Measurements from ENCODE around the gene CRYGD.

The CRYGD gene

GRCh38 chr2:208077276-208077675, 47.0 kb downstream of the CRYGD start:
- no peak for DNase-seq

- no peak for DNase-seq
These were observed 49.5 kb downstream of the CRYGD start for GRCh38 chr2:208074610-208075356.

DNA sequence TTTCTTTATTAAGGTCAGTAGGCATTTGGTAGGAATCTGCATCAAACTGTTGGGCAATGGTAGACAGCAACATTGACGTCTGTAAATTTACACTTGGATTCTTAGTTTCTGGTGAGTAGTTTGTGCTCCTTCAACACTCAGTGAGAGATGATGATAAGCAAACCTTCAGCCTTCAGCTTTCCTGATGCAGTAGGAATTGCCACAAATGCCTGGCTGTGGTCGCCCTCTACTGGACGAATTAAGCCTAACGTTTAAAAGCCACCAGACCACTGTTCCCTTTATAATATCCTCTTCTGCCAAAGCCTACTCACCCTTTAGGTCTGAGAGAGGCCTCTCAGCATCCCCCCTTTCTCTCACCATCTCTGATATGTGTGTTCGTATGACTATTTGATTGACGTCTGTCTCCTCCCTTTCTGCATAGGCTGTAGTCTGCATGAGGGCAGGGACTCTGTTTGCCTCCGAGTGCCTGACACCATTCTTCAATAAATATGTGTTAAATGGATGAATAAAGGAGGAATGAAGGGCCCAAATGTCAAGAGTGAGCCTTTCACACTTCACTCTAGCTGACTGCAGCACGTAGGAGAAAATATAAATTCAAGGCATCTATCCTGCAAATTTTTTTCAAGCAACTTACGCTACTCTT, 52.0 kb downstream of the CRYGD start:
- peak; percentile 3 for DNase-seq
